MM.1S (cell line): ENCODE data around the gene COL6A3.

ENCODE experiments used
- CTCF ChIP-seq: fragments of 300-600 bp; sonication (generic); IDR thresholded peaks from 2 replicates; pipeline ENCODE4 v1.5.1; 2016; ENCODE audit warnings: antibody characterized with exemption, low read length, mixed read lengths
- EZH2 ChIP-seq: fragments of 300-600 bp; sonication (generic); optimal IDR thresholded peaks from 2 replicates; pipeline ENCODE3; 2017; ENCODE audit warnings: low read depth, mild to moderate bottlenecking, antibody characterized with exemption, low read length, mixed read lengths
- EZH2phosphoT487 ChIP-seq: fragments of 300-600 bp; sonication (generic); IDR thresholded peaks from 2 replicates; pipeline ENCODE4 v1.6.1; 2018; ENCODE audit warnings: antibody characterized with exemption, low read length

GRCh38 chr2:237296756-237297155, 117.2 kb downstream of the COL6A3 start:
- TF ChIP-seq CTCF (no peak), EZH2phosphoT487 (no peak), EZH2 (no peak)
